RWPE1 (cell line): ENCODE data around the gene SLC9C2.
A peak's percentile ranks its signal among the peaks of the same experiment; 100 is the strongest.
"Not testable (repeated sequence)": the region's sequence is repeated elsewhere in the genome, so short reads cannot be mapped to it uniquely, and the experiment has no call there.

ENCODE experiments used
- CTCF ChIA-PET: fragments of 350-600 bp; sonication (Branson Sonifier 250); formaldehyde crosslinking; extraction: SDS; loops from one replicate; lab custom pipeline; 2021; lab: Yijun Ruan, JAX
- POLR2A ChIA-PET: fragments of 400-600 bp; formaldehyde crosslinking; extraction: SDS; loops from one replicate; lab custom pipeline; 2020; ENCODE audit warnings: antibody characterized with exemption; ENCODE audit not compliant: low non-redundant PET; lab: Yijun Ruan, JAX
- DNase-seq: peaks from one replicate; pipeline ENCODE4 v3.0.0; 2012; ENCODE audit warnings: low spot score
- H3K27ac ChIP-seq: fragments of 450-650 bp; 2 replicates; pipeline ENCODE4 v1.5.1; 2017
- CTCF ChIP-seq: fragments of 450-650 bp; conservative IDR thresholded peaks from 2 replicates; pipeline ENCODE4 v1.5.1; 2017; ENCODE audit warnings: low read depth, mild to moderate bottlenecking

SLC9C2 gene

GRCh38 chr1:173603056-173603591 lies at the start of gene SLC9C2:
Gene SLC9C2 (minus strand): TSS chr1:173603072. CDS start chr1:173601776, 1,296 bp downstream.
- no peak within 1 kb of the TSS for H3K27ac ChIP-seq
- ChIA-PET CTCF (interaction anchor here (0.6 kb wide), 2 partner anchors 130 to 1248 kb away, joined by 3 to 5 read pairs; no protein-coding TSS in a partner anchor), POLR2A (no interaction called here)
- no peak for TF ChIP-seq CTCF
- no peak for DNase-seq

GRCh38 chr1:173648880-173649605 lies 46.2 kb upstream of the SLC9C2 start:
- no peak for TF ChIP-seq CTCF
- no peak overlapping the region for H3K27ac ChIP-seq
- POLR2A ChIA-PET: no interaction called here
- DNase-seq: no peak
- CTCF ChIA-PET: no interaction called here

GRCh38 chr1:173646656-173647055 lies 43.8 kb upstream of the SLC9C2 start:
- DNase-seq: no peak
- no peak for TF ChIP-seq CTCF
- POLR2A ChIA-PET: no interaction called here
- no peak overlapping the region for H3K27ac ChIP-seq
- CTCF ChIA-PET: no interaction called here

GRCh38 chr1:173642450-173643139 lies 39.7 kb upstream of the SLC9C2 start:
- DNase-seq, H3K27ac ChIP-seq: not testable (repeated sequence)
- CTCF ChIA-PET: interaction anchor here (0.7 kb wide), 1 partner anchor 8 kb away, joined by 3 read pairs; no protein-coding TSS in a partner anchor
- POLR2A ChIA-PET: interaction anchor here (0.6 kb wide), 1 partner anchor 72 kb away, joined by 3 read pairs; the partner anchor contains the start of gene KLHL20

- ChIA-PET POLR2A (no interaction called here), CTCF (no interaction called here)
- no peak for DNase-seq
- no peak for TF ChIP-seq CTCF
- no peak overlapping the region for H3K27ac ChIP-seq
Measured at GRCh38 chr1:173639102-173639501, 36.2 kb upstream of the SLC9C2 start.

GRCh38 chr1:173638043-173639021 lies 35.5 kb upstream of the SLC9C2 start:
- POLR2A ChIA-PET: no interaction called here
- CTCF ChIA-PET: no interaction called here
- peak overlapping the region; percentile 37; the same call in 1 of the 2 replicates for H3K27ac ChIP-seq
- no peak for DNase-seq
- TF ChIP-seq CTCF: no peak

GRCh38 chr1:173637236-173638042 lies 34.6 kb upstream of the SLC9C2 start:
- DNase-seq, POLR2A ChIA-PET, CTCF ChIA-PET: not testable (repeated sequence)
- H3K27ac ChIP-seq: peak overlapping the region; percentile 37; the same call in 1 of the 2 replicates
